PFSK-1 (cell line): ENCODE measurements around the gene ARID4B.

Experiments
- FOXP2 ChIP-seq: optimal IDR thresholded peaks from 2 replicates; pipeline ENCODE3; 2011; ENCODE audit warnings: borderline replicate concordance, control low read depth, inconsistent platforms; ENCODE audit not compliant: insufficient read depth; ENCODE audit errors: extremely low read length, extremely low read depth
- POLR2AphosphoS5 ChIP-seq: IDR thresholded peaks from 2 replicates; pipeline ENCODE4 v1.6.1; 2012; ENCODE audit warnings: low read depth, mild to moderate bottlenecking, control low read depth, low read length, moderate library complexity
- REST ChIP-seq, 2 experiments: IDR thresholded peaks; 2 replicates each; pipeline versions ENCODE4 v1.6.1 to v1.8.0; 2011 to 2012; ENCODE audit warnings: low read depth in 2 of 2, low read length in 2 of 2, control low read depth in 1 of 2, inconsistent platforms in 1 of 2, mild to moderate bottlenecking in 1 of 2, moderate library complexity in 1 of 2; ENCODE audit not compliant: insufficient read depth in 1 of 2
- SIN3A ChIP-seq: IDR thresholded peaks from 2 replicates; pipeline ENCODE4 v1.6.1; 2012; ENCODE audit warnings: mild to moderate bottlenecking, low read length, moderate library complexity, borderline replicate concordance; ENCODE audit not compliant: insufficient read depth
- TAF1 ChIP-seq: IDR thresholded peaks from 2 replicates; pipeline ENCODE4 v1.6.1; 2012; ENCODE audit warnings: low read length, control low read depth, borderline replicate concordance; ENCODE audit not compliant: insufficient read depth

- no peak for TF ChIP-seq REST (IDR thresholded peaks at IDR 0.05; ENCODE audit: insufficient read depth in 1 of 2, low read depth in 2 of 2, low read length in 2 of 2)
- no peak for TF ChIP-seq TAF1
- TF ChIP-seq POLR2AphosphoS5, result no peak
- TF ChIP-seq SIN3A, result no peak
- TF ChIP-seq FOXP2, result no peak
Observed at GRCh38 chr1:235244974-235245592, 82.9 kb downstream of the ARID4B start.
